ENCODE measurements around the gene INPP5F. TPM values are rescaled to one million over a fixed set of nuclear protein-coding genes. Genes with fewer than 3 reads are reported as not detected.

Gene INPP5F
- total and polyA plus RNA-seq, 10 of the 15 experiments (the other 5 are each of a cell fraction or from before 2014, with no cell fraction given), result 6.0 to 49.3 (median 34.3) TPM

DNA sequence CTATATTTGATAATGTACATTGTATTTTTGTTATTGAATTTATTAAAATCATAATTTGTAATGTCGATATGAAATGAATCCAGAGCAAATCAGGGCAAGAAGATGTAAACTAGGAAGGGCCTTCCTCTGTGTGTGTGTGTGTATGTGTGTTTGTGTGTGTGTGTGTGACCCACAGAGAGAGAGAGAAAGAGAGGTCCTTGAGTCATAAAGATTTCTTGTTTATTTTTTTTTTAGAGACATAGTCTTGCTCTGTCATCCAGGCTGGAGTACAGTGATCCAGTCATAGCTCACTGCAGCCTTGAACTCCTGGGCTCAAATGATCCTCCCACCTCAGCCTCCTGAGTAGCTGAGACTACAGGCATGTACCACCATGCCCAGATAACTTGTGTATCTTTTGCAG lies 50.7 kb downstream of the INPP5F start (continued):
- TF ChIP-seq ETV6 (conservative IDR thresholded peaks at IDR 0.05 in 1 of 2, IDR thresholded peaks at IDR 0.05 in 1 of 2; ENCODE audit: borderline replicate concordance in 1 of 2, low read depth in 1 of 2) (no peak), SMAD1 (IDR thresholded peaks at IDR 0.05; ENCODE audit: low read depth, partially characterized antibody) (no peak), SIN3A (IDR thresholded peaks at IDR 0.05; ENCODE audit: low read depth, low read length) (no peak), POU2F2 (IDR thresholded peaks at IDR 0.05; ENCODE audit: borderline replicate concordance, low read depth, low read length) (no peak), TBL1XR1 (IDR thresholded peaks at IDR 0.05; ENCODE audit: low read depth, low read length) (no peak), TAF1 (IDR thresholded peaks at IDR 0.05; ENCODE audit: borderline replicate concordance, low read depth, low read length) (no peak), CBFB (IDR thresholded peaks at IDR 0.05; ENCODE audit: low read depth) (no peak), BRCA1 (IDR thresholded peaks at IDR 0.05; ENCODE audit: low read depth, low read length) (no peak)
- TF ChIP-seq, protein P1, sequence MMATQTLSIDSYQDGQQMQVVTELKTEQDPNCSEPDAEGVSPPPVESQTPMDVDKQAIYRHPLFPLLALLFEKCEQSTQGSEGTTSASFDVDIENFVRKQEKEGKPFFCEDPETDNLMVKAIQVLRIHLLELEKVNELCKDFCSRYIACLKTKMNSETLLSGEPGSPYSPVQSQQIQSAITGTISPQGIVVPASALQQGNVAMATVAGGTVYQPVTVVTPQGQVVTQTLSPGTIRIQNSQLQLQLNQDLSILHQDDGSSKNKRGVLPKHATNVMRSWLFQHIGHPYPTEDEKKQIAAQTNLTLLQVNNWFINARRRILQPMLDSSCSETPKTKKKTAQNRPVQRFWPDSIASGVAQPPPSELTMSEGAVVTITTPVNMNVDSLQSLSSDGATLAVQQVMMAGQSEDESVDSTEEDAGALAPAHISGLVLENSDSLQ (IDR thresholded peaks at IDR 0.05), result no peak
- TF ChIP-seq, protein P2, sequence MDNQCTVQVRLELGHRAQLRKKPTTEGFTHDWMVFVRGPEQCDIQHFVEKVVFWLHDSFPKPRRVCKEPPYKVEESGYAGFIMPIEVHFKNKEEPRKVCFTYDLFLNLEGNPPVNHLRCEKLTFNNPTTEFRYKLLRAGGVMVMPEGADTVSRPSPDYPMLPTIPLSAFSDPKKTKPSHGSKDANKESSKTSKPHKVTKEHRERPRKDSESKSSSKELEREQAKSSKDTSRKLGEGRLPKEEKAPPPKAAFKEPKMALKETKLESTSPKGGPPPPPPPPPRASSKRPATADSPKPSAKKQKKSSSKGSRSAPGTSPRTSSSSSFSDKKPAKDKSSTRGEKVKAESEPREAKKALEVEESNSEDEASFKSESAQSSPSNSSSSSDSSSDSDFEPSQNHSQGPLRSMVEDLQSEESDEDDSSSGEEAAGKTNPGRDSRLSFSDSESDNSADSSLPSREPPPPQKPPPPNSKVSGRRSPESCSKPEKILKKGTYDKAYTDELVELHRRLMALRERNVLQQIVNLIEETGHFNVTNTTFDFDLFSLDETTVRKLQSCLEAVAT (IDR thresholded peaks at IDR 0.05), result no peak
- TF ChIP-seq, protein P3, sequence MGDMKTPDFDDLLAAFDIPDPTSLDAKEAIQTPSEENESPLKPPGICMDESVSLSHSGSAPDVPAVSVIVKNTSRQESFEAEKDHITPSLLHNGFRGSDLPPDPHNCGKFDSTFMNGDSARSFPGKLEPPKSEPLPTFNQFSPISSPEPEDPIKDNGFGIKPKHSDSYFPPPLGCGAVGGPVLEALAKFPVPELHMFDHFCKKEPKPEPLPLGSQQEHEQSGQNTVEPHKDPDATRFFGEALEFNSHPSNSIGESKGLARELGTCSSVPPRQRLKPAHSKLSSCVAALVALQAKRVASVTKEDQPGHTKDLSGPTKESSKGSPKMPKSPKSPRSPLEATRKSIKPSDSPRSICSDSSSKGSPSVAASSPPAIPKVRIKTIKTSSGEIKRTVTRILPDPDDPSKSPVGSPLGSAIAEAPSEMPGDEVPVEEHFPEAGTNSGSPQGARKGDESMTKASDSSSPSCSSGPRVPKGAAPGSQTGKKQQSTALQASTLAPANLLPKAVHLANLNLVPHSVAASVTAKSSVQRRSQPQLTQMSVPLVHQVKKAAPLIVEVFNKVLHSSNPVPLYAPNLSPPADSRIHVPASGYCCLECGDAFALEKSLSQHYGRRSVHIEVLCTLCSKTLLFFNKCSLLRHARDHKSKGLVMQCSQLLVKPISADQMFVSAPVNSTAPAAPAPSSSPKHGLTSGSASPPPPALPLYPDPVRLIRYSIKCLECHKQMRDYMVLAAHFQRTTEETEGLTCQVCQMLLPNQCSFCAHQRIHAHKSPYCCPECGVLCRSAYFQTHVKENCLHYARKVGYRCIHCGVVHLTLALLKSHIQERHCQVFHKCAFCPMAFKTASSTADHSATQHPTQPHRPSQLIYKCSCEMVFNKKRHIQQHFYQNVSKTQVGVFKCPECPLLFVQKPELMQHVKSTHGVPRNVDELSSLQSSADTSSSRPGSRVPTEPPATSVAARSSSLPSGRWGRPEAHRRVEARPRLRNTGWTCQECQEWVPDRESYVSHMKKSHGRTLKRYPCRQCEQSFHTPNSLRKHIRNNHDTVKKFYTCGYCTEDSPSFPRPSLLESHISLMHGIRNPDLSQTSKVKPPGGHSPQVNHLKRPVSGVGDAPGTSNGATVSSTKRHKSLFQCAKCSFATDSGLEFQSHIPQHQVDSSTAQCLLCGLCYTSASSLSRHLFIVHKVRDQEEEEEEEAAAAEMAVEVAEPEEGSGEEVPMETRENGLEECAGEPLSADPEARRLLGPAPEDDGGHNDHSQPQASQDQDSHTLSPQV (IDR thresholded peaks at IDR 0.05), result no peak
